A375 (cell line): ENCODE measurements around the gene IGFL4. TPM values are rescaled to one million over a fixed set of nuclear protein-coding genes. Genes with fewer than 3 reads are reported as not detected.

Source experiments
- small RNA-seq: library from RNA; depleted of rRNA; stranded (forward); fragments of <200 nt; gene quantifications from one replicate; pipeline ENCODE3, GENCODE V24; 2014
- total RNA-seq: library from RNA; depleted of rRNA; stranded (reverse); fragments of >200 nt; shearing (Covaris generic); gene quantifications from 2 replicates; pipeline ENCODE4 v1.2.3, GENCODE V29; 2014; rRNA removed

The IGFL4 gene
- not detected in 2 replicates for total RNA-seq

GRCh38 chr19:46040952-46041500 is at the start of gene IGFL4:
Gene IGFL4 (minus strand): TSS chr19:46041002. CDS start chr19:46040962, 40 bp downstream.

GRCh38 chr19:46022431-46023310 is 18.1 kb downstream of the IGFL4 start, which contains the start of gene PGLYRP1:
Gene PGLYRP1 (minus strand): TSS chr19:46023053. CDS start chr19:46023021, 32 bp downstream.

GRCh38 chr19:45994998-45995714 is 45.6 kb downstream of the IGFL4 start, which contains the start of gene CCDC61:
Gene CCDC61 (plus strand): TSS chr19:45995467. CDS start chr19:46003019, 7,552 bp downstream.

Small RNA genes within 50 kb of the gene (small RNA-seq; reads per million reads assigned to genes)
- gene MIR769, result 7.7 reads per million, percentile 87 among the genes with 10 or more reads in this experiment

Other genes starting within 250 kb of the IGFL4 start
- 73.8 and 79.2 TPM in 2 replicates for gene DMWD, start 248.2 kb downstream of the IGFL4 start, total RNA-seq
- gene RSPH6A, start 225.7 kb downstream of the IGFL4 start, total RNA-seq, result 0.41 TPM in 1 of 2 replicates, not detected in the other
- gene SYMPK, start 177.9 kb downstream of the IGFL4 start, total RNA-seq, result 75.3 and 87.1 TPM in 2 replicates
- gene FOXA3, start 176.7 kb downstream of the IGFL4 start, total RNA-seq, result not detected in 2 replicates
- 59.7 and 67.2 TPM in 2 replicates for gene IRF2BP1, start 154.9 kb downstream of the IGFL4 start, total RNA-seq
- gene MYPOP, start 138.4 kb downstream of the IGFL4 start, total RNA-seq, result 3.3 and 3.5 TPM in 2 replicates
- not detected in 2 replicates for gene NANOS2, start 126.2 kb downstream of the IGFL4 start, total RNA-seq
- 0.04 TPM in 1 of 2 replicates, not detected in the other for gene NOVA2, start 67.1 kb downstream of the IGFL4 start, total RNA-seq
- gene CCDC61, start 45.5 kb downstream of the IGFL4 start, total RNA-seq, result 6.5 and 8.3 TPM in 2 replicates
- gene PGLYRP1, start 17.9 kb downstream of the IGFL4 start, total RNA-seq, result not detected in 2 replicates
- gene IGFL3, start 83.7 kb upstream of the IGFL4 start, total RNA-seq, result not detected in 2 replicates
- 0.08 TPM in 1 of 2 replicates, not detected in the other for gene IGFL2, start 107.2 kb upstream of the IGFL4 start, total RNA-seq
- gene IGFL1, start 188.7 kb upstream of the IGFL4 start, total RNA-seq, result not detected in 2 replicates